AG04449 (cell line): Measurements from ENCODE around the gene GCKR.
"Not testable (repeated sequence)": the region's sequence is repeated elsewhere in the genome, so short reads cannot be mapped to it uniquely, and the experiment has no call there.

Experiments used
- CTCF ChIA-PET: fragments of 350-600 bp; formaldehyde crosslinking; extraction: SDS; loops from one replicate; lab custom pipeline; 2021; ENCODE audit warnings: antibody characterized with exemption; lab: Yijun Ruan, JAX
- POLR2A ChIA-PET: fragments of 400-600, 350-600 bp; formaldehyde crosslinking; extraction: SDS; loops from one replicate; lab custom pipeline; 2020; ENCODE audit warnings: antibody characterized with exemption, inconsistent platforms; lab: Yijun Ruan, JAX
- DNase-seq: peaks from one replicate; pipeline ENCODE4 v3.0.0-alpha.2; 2010; ENCODE audit warnings: low read depth, low spot score
- H3K4me3 ChIP-seq: 2 replicates; pipeline ENCODE4 v1.5.1; 2011; ENCODE audit warnings: low read depth, mild to moderate bottlenecking, control low read depth, low read length
- TF ChIP-seq, protein P1 (sequence below): IDR thresholded peaks from one replicate; pipeline ENCODE4 v1.5.1; 2011; ENCODE audit warnings: mild to moderate bottlenecking, moderate library complexity, low read length, control low read depth, inconsistent platforms; ENCODE audit not compliant: insufficient read depth; ENCODE audit errors: missing control alignments

GCKR gene

GRCh38 chr2:27518782-27519113 lies 22.1 kb downstream of the GCKR start:
- no peak overlapping the region for H3K4me3 ChIP-seq
- ChIA-PET POLR2A (no interaction called here), CTCF (no interaction called here)
- DNase-seq = no peak
- TF ChIP-seq, protein P1, sequence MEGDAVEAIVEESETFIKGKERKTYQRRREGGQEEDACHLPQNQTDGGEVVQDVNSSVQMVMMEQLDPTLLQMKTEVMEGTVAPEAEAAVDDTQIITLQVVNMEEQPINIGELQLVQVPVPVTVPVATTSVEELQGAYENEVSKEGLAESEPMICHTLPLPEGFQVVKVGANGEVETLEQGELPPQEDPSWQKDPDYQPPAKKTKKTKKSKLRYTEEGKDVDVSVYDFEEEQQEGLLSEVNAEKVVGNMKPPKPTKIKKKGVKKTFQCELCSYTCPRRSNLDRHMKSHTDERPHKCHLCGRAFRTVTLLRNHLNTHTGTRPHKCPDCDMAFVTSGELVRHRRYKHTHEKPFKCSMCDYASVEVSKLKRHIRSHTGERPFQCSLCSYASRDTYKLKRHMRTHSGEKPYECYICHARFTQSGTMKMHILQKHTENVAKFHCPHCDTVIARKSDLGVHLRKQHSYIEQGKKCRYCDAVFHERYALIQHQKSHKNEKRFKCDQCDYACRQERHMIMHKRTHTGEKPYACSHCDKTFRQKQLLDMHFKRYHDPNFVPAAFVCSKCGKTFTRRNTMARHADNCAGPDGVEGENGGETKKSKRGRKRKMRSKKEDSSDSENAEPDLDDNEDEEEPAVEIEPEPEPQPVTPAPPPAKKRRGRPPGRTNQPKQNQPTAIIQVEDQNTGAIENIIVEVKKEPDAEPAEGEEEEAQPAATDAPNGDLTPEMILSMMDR = no peak

GRCh38 chr2:27520316-27520715 lies 23.7 kb downstream of the GCKR start:
- TF ChIP-seq, protein P1 = no peak
- no peak for DNase-seq
- ChIA-PET POLR2A (no interaction called here), CTCF (no interaction called here)
- no peak overlapping the region for H3K4me3 ChIP-seq

DNA sequence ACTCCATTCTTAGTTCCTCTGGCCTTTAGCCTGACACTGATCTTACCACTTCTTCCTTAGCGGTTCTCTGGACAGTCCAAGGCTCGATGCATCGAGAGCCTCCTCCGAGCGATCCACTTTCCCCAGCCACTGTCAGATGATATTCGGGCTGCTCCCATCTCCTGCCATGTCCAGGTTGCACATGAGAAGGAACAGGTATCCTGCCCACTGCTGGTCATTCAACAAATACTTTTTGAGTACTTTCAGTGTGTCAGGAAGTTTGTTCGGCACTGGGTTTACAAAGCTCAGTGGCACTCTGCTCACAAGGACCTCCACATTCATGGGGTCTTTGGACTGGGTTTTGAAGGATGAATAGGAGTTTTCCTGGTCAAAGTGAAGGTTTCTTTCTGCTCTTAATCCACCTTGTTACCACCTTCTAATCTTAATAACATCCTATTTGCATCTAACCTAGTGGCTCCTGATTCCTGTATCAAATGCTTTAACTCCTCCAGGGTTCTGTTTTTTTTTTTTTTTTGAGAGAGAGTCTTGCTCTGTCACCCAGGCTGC lies 25.8 kb downstream of the GCKR start:
- no peak overlapping the region for H3K4me3 ChIP-seq
- TF ChIP-seq, protein P1 = no peak
- no peak for DNase-seq
- POLR2A ChIA-PET = no interaction called here
- CTCF ChIA-PET = no interaction called here

- TF ChIP-seq, protein P1 = no peak
- ChIA-PET CTCF (interaction anchor here (0.7 kb wide), 1 partner anchor 58 kb away, joined by 3 read pairs; no protein-coding TSS in a partner anchor), POLR2A (no interaction called here)
- no peak overlapping the region for H3K4me3 ChIP-seq
- DNase-seq = no peak
Observed at GRCh38 chr2:27527182-27527581, 30.5 kb downstream of the GCKR start.

DNA sequence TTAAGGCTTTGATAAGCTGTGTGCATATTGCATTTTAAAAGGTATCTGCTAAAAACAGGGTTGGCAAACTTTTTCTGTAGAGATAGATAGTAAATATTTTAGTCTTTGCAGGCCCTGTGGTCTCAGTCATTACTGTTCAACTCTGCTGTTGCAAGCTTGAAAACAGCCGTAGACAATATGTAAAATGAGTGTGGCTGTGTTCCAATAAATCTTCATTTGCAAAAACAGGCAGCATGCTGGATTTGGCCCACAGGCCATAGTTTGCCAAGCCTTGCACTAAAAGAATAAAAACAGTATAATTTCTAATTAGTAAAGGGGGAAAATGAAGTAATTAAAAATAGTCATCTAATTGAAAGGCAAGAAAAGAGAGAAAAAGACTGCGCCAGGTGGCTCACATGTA lies 35.3 kb downstream of the GCKR start:
- DNase-seq = no peak
- ChIA-PET POLR2A (no interaction called here), CTCF (no interaction called here)
- TF ChIP-seq, protein P1 = no peak
- H3K4me3 ChIP-seq = no peak overlapping the region

- ChIA-PET POLR2A (interaction anchor here (0.7 kb wide), 1 partner anchor 30 kb away, joined by 3 read pairs; no protein-coding TSS in a partner anchor), CTCF (no interaction called here)
- DNase-seq = no peak
- no peak overlapping the region for H3K4me3 ChIP-seq
- TF ChIP-seq, protein P1 = no peak
Observed at GRCh38 chr2:27537287-27537686, 40.6 kb downstream of the GCKR start.

- POLR2A ChIA-PET, CTCF ChIA-PET: not testable (repeated sequence)
Observed at GRCh38 chr2:27538839-27539450, 42.3 kb downstream of the GCKR start.

GRCh38 chr2:27539649-27540048 lies 43.0 kb downstream of the GCKR start:
- DNase-seq, CTCF ChIA-PET: not testable (repeated sequence)

More at GRCh38 chr2:27538839-27539450, 42.3 kb downstream of the GCKR start:
- DNase-seq, H3K4me3 ChIP-seq: not testable (repeated sequence)

More at GRCh38 chr2:27539649-27540048, 43.0 kb downstream of the GCKR start:
- POLR2A ChIA-PET, H3K4me3 ChIP-seq: not testable (repeated sequence)
